ENCODE results near the gene CAST.
A peak's percentile ranks its signal among the peaks of the same experiment; 100 is the strongest.

CAST gene

DNA sequence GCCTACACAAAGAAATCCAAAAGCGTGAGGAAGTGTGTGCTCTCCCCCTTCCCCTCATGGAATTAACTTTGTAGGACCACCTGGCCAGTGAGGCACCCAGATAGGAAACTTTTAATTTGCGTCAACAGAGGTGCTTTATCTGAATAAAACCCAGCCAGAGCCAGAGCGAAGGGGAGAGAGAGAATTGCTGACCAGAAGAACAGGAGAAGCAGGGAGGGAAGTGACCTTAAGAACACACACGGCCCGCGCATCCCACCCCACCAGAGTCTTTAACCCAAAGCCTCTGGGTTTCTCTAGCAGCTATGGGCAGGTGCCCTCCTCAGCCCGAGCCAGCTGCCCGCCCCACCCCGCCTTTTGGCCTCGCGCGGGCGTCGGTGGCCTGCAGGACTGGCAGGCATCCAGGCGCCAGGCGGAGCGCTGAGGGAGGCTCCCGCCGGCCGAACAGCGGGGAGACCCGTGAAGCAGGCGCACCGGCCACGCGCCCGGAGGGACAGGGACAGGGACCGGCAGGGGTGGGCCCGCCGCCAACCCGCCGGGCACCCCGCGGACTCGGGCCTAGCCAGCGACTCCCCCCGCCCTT, 145.0 kb downstream of the CAST start:
- CTCF ChIA-PET, result interaction anchor here (0.6 to 2.1 kb wide), 3 partner anchors 15 to 61 kb away, joined by 3 to 6 read pairs (median 3); no protein-coding TSS in a partner anchor
- Histone ChIP-seq H3K36me3 (ENCODE audit: control insufficient read depth in 2 of 2, insufficient read depth in 1 of 2, low read length in 2 of 2) (no peaks in the 10 kb centered on the region), H3K4me3 (ENCODE audit: low read depth, low read length) (peak overlapping the region; percentile 76), H3K4me1 (ENCODE audit: control insufficient read depth, insufficient read depth, low read length) (no peaks in the 10 kb centered on the region; the same call in 1 of the 2 replicates), H3K27ac (ENCODE audit: extremely low read depth, low read depth, low read length) (peak overlapping the region; percentile 99), H3K9me3 (ENCODE audit: control insufficient read depth, insufficient read depth, low read depth, low read length) (no peaks in the 10 kb centered on the region)
- POLR2A ChIA-PET, result interaction anchor here (0.6 to 2.0 kb wide), 7 partner anchors 9 to 147 kb away, joined by 3 to 7 read pairs (median 4); partner anchors contain the start of gene ERAP2
- TF ChIP-seq ZNF184 (tag by site-specific recombination; IDR thresholded peaks at IDR 0.05), result peak; percentile 48; the same call in 1 of the 2 replicates
- no peak for TF ChIP-seq ZNF571 (tag by site-specific recombination; IDR thresholded peaks at IDR 0.05)
- TF ChIP-seq, protein P1, sequence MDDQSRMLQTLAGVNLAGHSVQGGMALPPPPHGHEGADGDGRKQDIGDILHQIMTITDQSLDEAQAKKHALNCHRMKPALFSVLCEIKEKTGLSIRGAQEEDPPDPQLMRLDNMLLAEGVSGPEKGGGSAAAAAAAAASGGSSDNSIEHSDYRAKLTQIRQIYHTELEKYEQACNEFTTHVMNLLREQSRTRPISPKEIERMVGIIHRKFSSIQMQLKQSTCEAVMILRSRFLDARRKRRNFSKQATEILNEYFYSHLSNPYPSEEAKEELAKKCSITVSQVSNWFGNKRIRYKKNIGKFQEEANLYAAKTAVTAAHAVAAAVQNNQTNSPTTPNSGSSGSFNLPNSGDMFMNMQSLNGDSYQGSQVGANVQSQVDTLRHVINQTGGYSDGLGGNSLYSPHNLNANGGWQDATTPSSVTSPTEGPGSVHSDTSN (CRISPR knock-in tag; IDR thresholded peaks at IDR 0.05), result peak; percentile 79; the same call in 1 of the 2 replicates
- TF ChIP-seq GLIS1 (tag by site-specific recombination; IDR thresholded peaks at IDR 0.05), result peak; percentile 47; the same call in 1 of the 2 replicates
- TF ChIP-seq KLF1 (tag by site-specific recombination; IDR thresholded peaks at IDR 0.05), result 0 out of 2 replicates have a peak, but pooled peaks have one; percentile 6
- TF ChIP-seq, protein P2, sequence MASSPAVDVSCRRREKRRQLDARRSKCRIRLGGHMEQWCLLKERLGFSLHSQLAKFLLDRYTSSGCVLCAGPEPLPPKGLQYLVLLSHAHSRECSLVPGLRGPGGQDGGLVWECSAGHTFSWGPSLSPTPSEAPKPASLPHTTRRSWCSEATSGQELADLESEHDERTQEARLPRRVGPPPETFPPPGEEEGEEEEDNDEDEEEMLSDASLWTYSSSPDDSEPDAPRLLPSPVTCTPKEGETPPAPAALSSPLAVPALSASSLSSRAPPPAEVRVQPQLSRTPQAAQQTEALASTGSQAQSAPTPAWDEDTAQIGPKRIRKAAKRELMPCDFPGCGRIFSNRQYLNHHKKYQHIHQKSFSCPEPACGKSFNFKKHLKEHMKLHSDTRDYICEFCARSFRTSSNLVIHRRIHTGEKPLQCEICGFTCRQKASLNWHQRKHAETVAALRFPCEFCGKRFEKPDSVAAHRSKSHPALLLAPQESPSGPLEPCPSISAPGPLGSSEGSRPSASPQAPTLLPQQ (tag by site-specific recombination; IDR thresholded peaks at IDR 0.05), result peak; percentile 95
- TF ChIP-seq, protein P3, sequence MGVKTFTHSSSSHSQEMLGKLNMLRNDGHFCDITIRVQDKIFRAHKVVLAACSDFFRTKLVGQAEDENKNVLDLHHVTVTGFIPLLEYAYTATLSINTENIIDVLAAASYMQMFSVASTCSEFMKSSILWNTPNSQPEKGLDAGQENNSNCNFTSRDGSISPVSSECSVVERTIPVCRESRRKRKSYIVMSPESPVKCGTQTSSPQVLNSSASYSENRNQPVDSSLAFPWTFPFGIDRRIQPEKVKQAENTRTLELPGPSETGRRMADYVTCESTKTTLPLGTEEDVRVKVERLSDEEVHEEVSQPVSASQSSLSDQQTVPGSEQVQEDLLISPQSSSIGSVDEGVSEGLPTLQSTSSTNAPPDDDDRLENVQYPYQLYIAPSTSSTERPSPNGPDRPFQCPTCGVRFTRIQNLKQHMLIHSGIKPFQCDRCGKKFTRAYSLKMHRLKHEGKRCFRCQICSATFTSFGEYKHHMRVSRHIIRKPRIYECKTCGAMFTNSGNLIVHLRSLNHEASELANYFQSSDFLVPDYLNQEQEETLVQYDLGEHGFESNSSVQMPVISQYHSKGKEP (tag by site-specific recombination; IDR thresholded peaks at IDR 0.05), result 0 out of 2 replicates have a peak, but pooled peaks have one; percentile 31
- peak; percentile 33; the same call in 1 of the 2 replicates for TF ChIP-seq HOXD13 (CRISPR knock-in tag; IDR thresholded peaks at IDR 0.05; ENCODE audit: borderline replicate concordance)
- peak; percentile 71 for TF ChIP-seq ZNF341 (tag by site-specific recombination; IDR thresholded peaks at IDR 0.05; ENCODE audit: low read depth)
- no peak for TF ChIP-seq ZNF426 (tag by site-specific recombination; IDR thresholded peaks at IDR 0.05)
- TF ChIP-seq EGR2 (tag by site-specific recombination; IDR thresholded peaks at IDR 0.05; ENCODE audit: low read depth), result 0 out of 2 replicates have a peak, but pooled peaks have one; percentile 20
- TF ChIP-seq, protein P4, sequence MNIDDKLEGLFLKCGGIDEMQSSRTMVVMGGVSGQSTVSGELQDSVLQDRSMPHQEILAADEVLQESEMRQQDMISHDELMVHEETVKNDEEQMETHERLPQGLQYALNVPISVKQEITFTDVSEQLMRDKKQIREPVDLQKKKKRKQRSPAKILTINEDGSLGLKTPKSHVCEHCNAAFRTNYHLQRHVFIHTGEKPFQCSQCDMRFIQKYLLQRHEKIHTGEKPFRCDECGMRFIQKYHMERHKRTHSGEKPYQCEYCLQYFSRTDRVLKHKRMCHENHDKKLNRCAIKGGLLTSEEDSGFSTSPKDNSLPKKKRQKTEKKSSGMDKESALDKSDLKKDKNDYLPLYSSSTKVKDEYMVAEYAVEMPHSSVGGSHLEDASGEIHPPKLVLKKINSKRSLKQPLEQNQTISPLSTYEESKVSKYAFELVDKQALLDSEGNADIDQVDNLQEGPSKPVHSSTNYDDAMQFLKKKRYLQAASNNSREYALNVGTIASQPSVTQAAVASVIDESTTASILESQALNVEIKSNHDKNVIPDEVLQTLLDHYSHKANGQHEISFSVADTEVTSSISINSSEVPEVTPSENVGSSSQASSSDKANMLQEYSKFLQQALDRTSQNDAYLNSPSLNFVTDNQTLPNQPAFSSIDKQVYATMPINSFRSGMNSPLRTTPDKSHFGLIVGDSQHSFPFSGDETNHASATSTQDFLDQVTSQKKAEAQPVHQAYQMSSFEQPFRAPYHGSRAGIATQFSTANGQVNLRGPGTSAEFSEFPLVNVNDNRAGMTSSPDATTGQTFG (tag by site-specific recombination; IDR thresholded peaks at IDR 0.05; ENCODE audit: borderline replicate concordance), result no peak
- TF ChIP-seq, protein P5, sequence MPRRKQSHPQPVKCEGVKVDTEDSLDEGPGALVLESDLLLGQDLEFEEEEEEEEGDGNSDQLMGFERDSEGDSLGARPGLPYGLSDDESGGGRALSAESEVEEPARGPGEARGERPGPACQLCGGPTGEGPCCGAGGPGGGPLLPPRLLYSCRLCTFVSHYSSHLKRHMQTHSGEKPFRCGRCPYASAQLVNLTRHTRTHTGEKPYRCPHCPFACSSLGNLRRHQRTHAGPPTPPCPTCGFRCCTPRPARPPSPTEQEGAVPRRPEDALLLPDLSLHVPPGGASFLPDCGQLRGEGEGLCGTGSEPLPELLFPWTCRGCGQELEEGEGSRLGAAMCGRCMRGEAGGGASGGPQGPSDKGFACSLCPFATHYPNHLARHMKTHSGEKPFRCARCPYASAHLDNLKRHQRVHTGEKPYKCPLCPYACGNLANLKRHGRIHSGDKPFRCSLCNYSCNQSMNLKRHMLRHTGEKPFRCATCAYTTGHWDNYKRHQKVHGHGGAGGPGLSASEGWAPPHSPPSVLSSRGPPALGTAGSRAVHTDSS (tag by site-specific recombination; IDR thresholded peaks at IDR 0.05), result 0 out of 2 replicates have a peak, but pooled peaks have one; percentile 50
- TF ChIP-seq ZSCAN30 (tag by site-specific recombination; IDR thresholded peaks at IDR 0.05), result peak; percentile 73
- peak; percentile 63; the same call in 1 of the 2 replicates for TF ChIP-seq ZNF596 (tag by site-specific recombination; IDR thresholded peaks at IDR 0.05)
- peak; percentile 89 for TF ChIP-seq IKZF3 (tag by site-specific recombination; IDR thresholded peaks at IDR 0.05)
- TF ChIP-seq ZFHX2 (tag by site-specific recombination; conservative IDR thresholded peaks at IDR 0.05), result peak; percentile 53
- TF ChIP-seq, protein P6, sequence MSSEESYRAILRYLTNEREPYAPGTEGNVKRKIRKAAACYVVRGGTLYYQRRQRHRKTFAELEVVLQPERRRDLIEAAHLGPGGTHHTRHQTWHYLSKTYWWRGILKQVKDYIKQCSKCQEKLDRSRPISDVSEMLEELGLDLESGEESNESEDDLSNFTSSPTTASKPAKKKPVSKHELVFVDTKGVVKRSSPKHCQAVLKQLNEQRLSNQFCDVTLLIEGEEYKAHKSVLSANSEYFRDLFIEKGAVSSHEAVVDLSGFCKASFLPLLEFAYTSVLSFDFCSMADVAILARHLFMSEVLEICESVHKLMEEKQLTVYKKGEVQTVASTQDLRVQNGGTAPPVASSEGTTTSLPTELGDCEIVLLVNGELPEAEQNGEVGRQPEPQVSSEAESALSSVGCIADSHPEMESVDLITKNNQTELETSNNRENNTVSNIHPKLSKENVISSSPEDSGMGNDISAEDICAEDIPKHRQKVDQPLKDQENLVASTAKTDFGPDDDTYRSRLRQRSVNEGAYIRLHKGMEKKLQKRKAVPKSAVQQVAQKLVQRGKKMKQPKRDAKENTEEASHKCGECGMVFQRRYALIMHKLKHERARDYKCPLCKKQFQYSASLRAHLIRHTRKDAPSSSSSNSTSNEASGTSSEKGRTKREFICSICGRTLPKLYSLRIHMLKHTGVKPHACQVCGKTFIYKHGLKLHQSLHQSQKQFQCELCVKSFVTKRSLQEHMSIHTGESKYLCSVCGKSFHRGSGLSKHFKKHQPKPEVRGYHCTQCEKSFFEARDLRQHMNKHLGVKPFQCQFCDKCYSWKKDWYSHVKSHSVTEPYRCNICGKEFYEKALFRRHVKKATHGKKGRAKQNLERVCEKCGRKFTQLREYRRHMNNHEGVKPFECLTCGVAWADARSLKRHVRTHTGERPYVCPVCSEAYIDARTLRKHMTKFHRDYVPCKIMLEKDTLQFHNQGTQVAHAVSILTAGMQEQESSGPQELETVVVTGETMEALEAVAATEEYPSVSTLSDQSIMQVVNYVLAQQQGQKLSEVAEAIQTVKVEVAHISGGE (tag by site-specific recombination; conservative IDR thresholded peaks at IDR 0.05; ENCODE audit: low read depth), result no peak; the same call in 1 of the 2 replicates
- no peak for TF ChIP-seq ZNF560 (tag by site-specific recombination; IDR thresholded peaks at IDR 0.05; ENCODE audit: borderline replicate concordance)
- no peak for TF ChIP-seq ZNF530 (tag by site-specific recombination; IDR thresholded peaks at IDR 0.05; ENCODE audit: low read depth)
- TF ChIP-seq GFI1B (tag by site-specific recombination; IDR thresholded peaks at IDR 0.05), result no peak
- peak; percentile 34; the same call in 1 of the 2 replicates for TF ChIP-seq KLF8 (tag by site-specific recombination; IDR thresholded peaks at IDR 0.05)
- no peak for TF ChIP-seq ZNF670 (tag by site-specific recombination; IDR thresholded peaks at IDR 0.05; ENCODE audit: low read depth)
- TF ChIP-seq MEIS1 (CRISPR knock-in tag; IDR thresholded peaks at IDR 0.05; ENCODE audit: borderline replicate concordance), result peak; percentile 20; the same call in 1 of the 2 replicates
- TF ChIP-seq ZNF561 (tag by site-specific recombination; IDR thresholded peaks at IDR 0.05; ENCODE audit: borderline replicate concordance), result peak; percentile 59; the same call in 1 of the 2 replicates

All from HEK293 (cell line).